Activated gamma-delta T cell treated with anti-CD3 and anti-CD28 coated beads, Interleukin-2, amount 50 U/mL, for 16 hours (primary cell): Measurements from ENCODE around the gene CAPN9.

ENCODE experiments used
- DNase-seq: peaks from one replicate; pipeline ENCODE4 v3.0.0-alpha.2; 2020; ENCODE audit warnings: low read depth

CAPN9 gene

GRCh38 chr1:230851291-230851691, 104.1 kb downstream of the CAPN9 start:
- DNase-seq = no peak
